Ishikawa (cell line): Measurements from ENCODE around the gene RAPGEF6.

Source experiments
- CEBPB ChIP-seq: IDR thresholded peaks from 2 replicates; pipeline ENCODE4 v1.6.1; 2012
- CREB1 ChIP-seq: IDR thresholded peaks from 2 replicates; pipeline ENCODE4 v1.6.1; 2012; ENCODE audit warnings: low read depth
- EGR1 ChIP-seq: IDR thresholded peaks from 2 replicates; pipeline ENCODE4 v1.6.1; 2012
- EP300 ChIP-seq: IDR thresholded peaks from 2 replicates; pipeline ENCODE4 v1.6.1; 2012; ENCODE audit warnings: borderline replicate concordance
- FOXM1 ChIP-seq: IDR thresholded peaks from 2 replicates; pipeline ENCODE4 v1.6.1; 2012; ENCODE audit warnings: low read depth, borderline replicate concordance
- MAX ChIP-seq: IDR thresholded peaks from 2 replicates; pipeline ENCODE4 v1.6.1; 2012
- NFIC ChIP-seq: IDR thresholded peaks from 2 replicates; pipeline ENCODE4 v1.6.1; 2012
- RAD21 ChIP-seq: IDR thresholded peaks from 2 replicates; pipeline ENCODE4 v1.6.1; 2012; ENCODE audit warnings: low read depth
- REST ChIP-seq: IDR thresholded peaks from 2 replicates; pipeline ENCODE4 v1.6.1; 2012; ENCODE audit warnings: low read depth, mild to moderate bottlenecking
- TAF1 ChIP-seq: IDR thresholded peaks from 2 replicates; pipeline ENCODE4 v1.6.1; 2012; ENCODE audit warnings: low read depth, mild to moderate bottlenecking
- TCF12 ChIP-seq: IDR thresholded peaks from 2 replicates; pipeline ENCODE4 v1.6.1; 2012; ENCODE audit warnings: low read depth
- TEAD4 ChIP-seq: IDR thresholded peaks from 2 replicates; pipeline ENCODE4 v1.6.1; 2012
- USF1 ChIP-seq: IDR thresholded peaks from 2 replicates; pipeline ENCODE4 v1.6.1; 2012
- YY1 ChIP-seq: IDR thresholded peaks from 2 replicates; pipeline ENCODE4 v1.6.1; 2012; ENCODE audit warnings: low read depth
- ZBTB7A ChIP-seq: IDR thresholded peaks from 2 replicates; pipeline ENCODE4 v1.6.1; 2012; ENCODE audit warnings: low read depth

Gene RAPGEF6

DNA sequence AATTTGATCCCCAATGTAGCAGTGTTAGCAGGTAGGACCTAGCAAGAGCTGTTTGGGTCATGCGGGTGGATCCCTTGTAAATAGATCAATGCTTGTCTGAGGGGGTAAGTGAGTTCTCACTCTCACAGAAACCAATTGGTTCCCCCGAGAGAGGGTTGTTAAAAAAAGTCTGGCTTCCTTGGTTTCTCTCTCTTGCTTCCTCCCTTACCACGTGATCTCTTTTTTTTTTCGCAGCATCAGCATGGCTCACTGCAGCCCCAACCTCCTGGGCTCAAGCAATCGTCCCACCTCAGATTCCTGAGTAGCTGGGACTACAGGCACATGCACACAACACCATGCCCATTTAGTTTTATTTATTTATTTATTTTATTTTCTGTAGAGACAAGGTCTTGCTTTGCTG is 26.4 kb downstream of the RAPGEF6 start:
- TF ChIP-seq CREB1 (no peak), CEBPB (no peak), RAD21 (no peak), YY1 (no peak), TAF1 (no peak)

DNA sequence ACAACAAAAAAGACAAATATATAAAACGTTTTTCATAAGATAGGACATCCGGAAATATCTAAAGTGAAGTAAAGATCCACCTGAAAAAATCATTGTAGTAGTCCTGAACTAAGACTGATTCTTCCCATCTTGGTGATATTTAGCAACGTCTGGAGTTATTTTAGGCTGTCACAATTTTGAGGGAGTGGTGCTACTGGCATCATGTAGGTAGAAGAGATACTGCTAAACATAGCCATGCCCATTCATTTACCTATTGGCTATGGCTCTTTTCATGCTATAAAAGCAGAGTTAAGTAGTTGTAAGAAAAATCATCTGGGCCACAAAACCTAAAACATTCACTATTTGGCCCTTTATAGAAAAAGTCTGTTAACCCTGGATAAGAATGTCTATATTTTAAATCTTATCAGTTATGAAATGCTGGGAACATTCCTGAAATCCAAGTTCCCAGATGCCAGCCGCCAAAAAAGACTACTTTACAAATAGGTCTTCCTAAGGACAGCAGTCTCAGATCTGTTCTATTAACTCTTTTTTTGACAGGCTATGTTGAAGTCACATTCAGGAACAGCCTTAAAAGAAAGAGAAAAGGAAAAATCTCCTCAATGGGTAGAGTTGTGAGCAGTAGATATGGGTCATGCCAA is 27.0 kb downstream of the RAPGEF6 start:
- TF ChIP-seq EGR1 (no peak), MAX (no peak), CEBPB (no peak), ZBTB7A (no peak), RAD21 (no peak), REST (no peak), YY1 (no peak), CREB1 (no peak), FOXM1 (no peak), TAF1 (no peak), TCF12 (no peak), EP300 (no peak), USF1 (no peak), TEAD4 (no peak), NFIC (no peak)

- TF ChIP-seq YY1 (no peak), NFIC (no peak), CEBPB (no peak), CREB1 (no peak), RAD21 (no peak), MAX (no peak), REST (no peak), TAF1 (no peak), EGR1 (no peak), ZBTB7A (no peak)
These were observed 27.6 kb downstream of the RAPGEF6 start for GRCh38 chr5:131607418-131607817.

- TF ChIP-seq REST (no peak), EGR1 (no peak), TCF12 (no peak), USF1 (no peak), EP300 (no peak), FOXM1 (no peak), YY1 (no peak)
These were observed 29.9 kb downstream of the RAPGEF6 start for GRCh38 chr5:131605086-131605485.

- TF ChIP-seq TAF1, result no peak
- TF ChIP-seq RAD21, result no peak
- no peak for TF ChIP-seq USF1
These were observed 39.7 kb downstream of the RAPGEF6 start for GRCh38 chr5:131595088-131596033.
